DOHH2 (cell line): ENCODE results near the gene SERHL2.
"Not testable (repeated sequence)": the region's sequence is repeated elsewhere in the genome, so short reads cannot be mapped to it uniquely, and the experiment has no call there.

ENCODE experiments used
- CTCF ChIP-seq: fragments of 200-600 bp; sonication (generic); IDR thresholded peaks from one replicate; pipeline ENCODE4 v1.5.1; 2014; ENCODE audit warnings: antibody characterized with exemption, mild to moderate bottlenecking, low read depth, low read length; ENCODE audit not compliant: poor library complexity, severe bottlenecking
- EZH2phosphoT487 ChIP-seq: fragments of 200-600 bp; sonication (generic); IDR thresholded peaks from 2 replicates; pipeline ENCODE4 v1.6.1; 2017; ENCODE audit warnings: borderline replicate concordance, mild to moderate bottlenecking, antibody characterized with exemption, low read length, moderate library complexity, mixed read lengths

GRCh38 chr22:42570580-42570979 lies 16.8 kb downstream of the SERHL2 start:
- not testable (repeated sequence) for TF ChIP-seq CTCF, EZH2phosphoT487
